ENCODE measurements around the gene ANXA11.

Gene ANXA11

GRCh38 chr10:80168679-80169380 is 36.5 kb downstream of the ANXA11 start:
- H3K27ac ChIP-seq (ENCODE audit: low read length): no peak overlapping the region
- H3K27me3 ChIP-seq (ENCODE audit: control insufficient read depth, insufficient read depth, low read length): no peaks in the 10 kb centered on the region
- no peak overlapping the region for H3K4me3 ChIP-seq (ENCODE audit: low read length)
- H3K9me3 ChIP-seq (ENCODE audit: control insufficient read depth, low read depth, low read length): no peaks in the 10 kb centered on the region
- no peaks in the 10 kb centered on the region for H3K36me3 ChIP-seq (ENCODE audit: control insufficient read depth, low read depth, low read length)
- H3K4me1 ChIP-seq (ENCODE audit: control insufficient read depth, low read depth, low read length): peaks cover 7% of the 10 kb centered on the region
- H3K9ac ChIP-seq (ENCODE audit: low read length): no peak overlapping the region

- no peaks in the 10 kb centered on the region for H3K36me3 ChIP-seq (ENCODE audit: control insufficient read depth, low read depth, low read length)
- H3K4me1 ChIP-seq (ENCODE audit: control insufficient read depth, low read depth, low read length): peaks cover 7% of the 10 kb centered on the region
- no peak overlapping the region for H3K27ac ChIP-seq (ENCODE audit: low read length)
- no peak overlapping the region for H3K4me3 ChIP-seq (ENCODE audit: low read length)
- H3K27me3 ChIP-seq (ENCODE audit: control insufficient read depth, insufficient read depth, low read length): no peaks in the 10 kb centered on the region
- H3K9me3 ChIP-seq (ENCODE audit: control insufficient read depth, low read depth, low read length): no peaks in the 10 kb centered on the region
- no peak overlapping the region for H3K9ac ChIP-seq (ENCODE audit: low read length)
Observed at GRCh38 chr10:80168162-80168511, 37.2 kb downstream of the ANXA11 start.

GRCh38 chr10:80167471-80168161 is 37.7 kb downstream of the ANXA11 start:
- H3K36me3 ChIP-seq (ENCODE audit: control insufficient read depth, low read depth, low read length): no peaks in the 10 kb centered on the region
- H3K4me3 ChIP-seq (ENCODE audit: low read length): no peak overlapping the region
- no peaks in the 10 kb centered on the region for H3K9me3 ChIP-seq (ENCODE audit: control insufficient read depth, low read depth, low read length)
- no peaks in the 10 kb centered on the region for H3K27me3 ChIP-seq (ENCODE audit: control insufficient read depth, insufficient read depth, low read length)
- H3K27ac ChIP-seq (ENCODE audit: low read length): no peak overlapping the region
- H3K4me1 ChIP-seq (ENCODE audit: control insufficient read depth, low read depth, low read length): peaks cover 7% of the 10 kb centered on the region
- no peak overlapping the region for H3K9ac ChIP-seq (ENCODE audit: low read length)

GRCh38 chr10:80166581-80167470 is 38.5 kb downstream of the ANXA11 start:
- H3K36me3 ChIP-seq (ENCODE audit: control insufficient read depth, low read depth, low read length): no peaks in the 10 kb centered on the region
- peaks cover 7% of the 10 kb centered on the region for H3K4me1 ChIP-seq (ENCODE audit: control insufficient read depth, low read depth, low read length)
- no peak overlapping the region for H3K9ac ChIP-seq (ENCODE audit: low read length)
- H3K27me3 ChIP-seq (ENCODE audit: control insufficient read depth, insufficient read depth, low read length): no peaks in the 10 kb centered on the region
- H3K27ac ChIP-seq (ENCODE audit: low read length): no peak overlapping the region
- H3K9me3 ChIP-seq (ENCODE audit: control insufficient read depth, low read depth, low read length): no peaks in the 10 kb centered on the region
- no peak overlapping the region for H3K4me3 ChIP-seq (ENCODE audit: low read length)

GRCh38 chr10:80165173-80165572 is 40.2 kb downstream of the ANXA11 start:
- Histone ChIP-seq H3K27ac (ENCODE audit: low read length) (no peak overlapping the region), H3K4me3 (ENCODE audit: low read length) (no peak overlapping the region), H3K36me3 (ENCODE audit: control insufficient read depth, low read depth, low read length) (no peaks in the 10 kb centered on the region), H3K9me3 (ENCODE audit: control insufficient read depth, low read depth, low read length) (no peaks in the 10 kb centered on the region), H3K27me3 (ENCODE audit: control insufficient read depth, insufficient read depth, low read length) (no peaks in the 10 kb centered on the region), H3K4me1 (ENCODE audit: control insufficient read depth, low read depth, low read length) (peaks cover 7% of the 10 kb centered on the region), H3K9ac (ENCODE audit: low read length) (no peak overlapping the region)

- Histone ChIP-seq H3K4me1 (ENCODE audit: control insufficient read depth, low read depth, low read length) (peaks cover 7% of the 10 kb centered on the region), H3K9ac (ENCODE audit: low read length) (no peak overlapping the region), H3K4me3 (ENCODE audit: low read length) (no peak overlapping the region), H3K36me3 (ENCODE audit: control insufficient read depth, low read depth, low read length) (no peaks in the 10 kb centered on the region), H3K9me3 (ENCODE audit: control insufficient read depth, low read depth, low read length) (no peaks in the 10 kb centered on the region), H3K27me3 (ENCODE audit: control insufficient read depth, insufficient read depth, low read length) (no peaks in the 10 kb centered on the region), H3K27ac (ENCODE audit: low read length) (no peak overlapping the region)
Observed at GRCh38 chr10:80164596-80164995, 40.7 kb downstream of the ANXA11 start.

GRCh38 chr10:80163741-80164341 is 41.5 kb downstream of the ANXA11 start:
- H3K27ac ChIP-seq (ENCODE audit: low read length): no peak overlapping the region
- H3K9ac ChIP-seq (ENCODE audit: low read length): no peak overlapping the region
- no peak overlapping the region for H3K4me3 ChIP-seq (ENCODE audit: low read length)
- H3K36me3 ChIP-seq (ENCODE audit: control insufficient read depth, low read depth, low read length): no peaks in the 10 kb centered on the region
- H3K9me3 ChIP-seq (ENCODE audit: control insufficient read depth, low read depth, low read length): no peaks in the 10 kb centered on the region
- no peaks in the 10 kb centered on the region for H3K27me3 ChIP-seq (ENCODE audit: control insufficient read depth, insufficient read depth, low read length)
- H3K4me1 ChIP-seq (ENCODE audit: control insufficient read depth, low read depth, low read length): peaks cover 7% of the 10 kb centered on the region

- Histone ChIP-seq H3K9ac (ENCODE audit: low read length) (no peak overlapping the region), H3K27me3 (ENCODE audit: control insufficient read depth, insufficient read depth, low read length) (no peaks in the 10 kb centered on the region), H3K4me3 (ENCODE audit: low read length) (no peak overlapping the region), H3K36me3 (ENCODE audit: control insufficient read depth, low read depth, low read length) (no peaks in the 10 kb centered on the region), H3K4me1 (ENCODE audit: control insufficient read depth, low read depth, low read length) (peaks cover 7% of the 10 kb centered on the region), H3K9me3 (ENCODE audit: control insufficient read depth, low read depth, low read length) (no peaks in the 10 kb centered on the region), H3K27ac (ENCODE audit: low read length) (no peak overlapping the region)
Observed at GRCh38 chr10:80161321-80162083, 43.8 kb downstream of the ANXA11 start.

GRCh38 chr10:80160361-80161320 is 44.7 kb downstream of the ANXA11 start:
- Histone ChIP-seq H3K9me3 (ENCODE audit: control insufficient read depth, low read depth, low read length) (no peaks in the 10 kb centered on the region), H3K4me1 (ENCODE audit: control insufficient read depth, low read depth, low read length) (peaks cover 7% of the 10 kb centered on the region), H3K27ac (ENCODE audit: low read length) (no peak overlapping the region), H3K9ac (ENCODE audit: low read length) (no peak overlapping the region), H3K4me3 (ENCODE audit: low read length) (no peak overlapping the region), H3K36me3 (ENCODE audit: control insufficient read depth, low read depth, low read length) (no peaks in the 10 kb centered on the region), H3K27me3 (ENCODE audit: control insufficient read depth, insufficient read depth, low read length) (no peaks in the 10 kb centered on the region)

- Histone ChIP-seq H3K4me3 (ENCODE audit: low read length) (no peak overlapping the region), H3K4me1 (ENCODE audit: control insufficient read depth, low read depth, low read length) (peaks cover 7% of the 10 kb centered on the region), H3K9ac (ENCODE audit: low read length) (no peak overlapping the region), H3K36me3 (ENCODE audit: control insufficient read depth, low read depth, low read length) (no peaks in the 10 kb centered on the region), H3K27me3 (ENCODE audit: control insufficient read depth, insufficient read depth, low read length) (no peaks in the 10 kb centered on the region), H3K9me3 (ENCODE audit: control insufficient read depth, low read depth, low read length) (no peaks in the 10 kb centered on the region), H3K27ac (ENCODE audit: low read length) (no peak overlapping the region)
Observed at GRCh38 chr10:80159166-80159873, 46.0 kb downstream of the ANXA11 start.
